HG03139 (cell line): ENCODE measurements around the gene EFCAB12.

Experiments
- ATAC-seq: cut with Tn5 transposase; IDR thresholded peaks from one replicate; pipeline ENCODE4 v1.9.1; 2021; ENCODE audit not compliant: unreplicated experiment

EFCAB12 gene

DNA sequence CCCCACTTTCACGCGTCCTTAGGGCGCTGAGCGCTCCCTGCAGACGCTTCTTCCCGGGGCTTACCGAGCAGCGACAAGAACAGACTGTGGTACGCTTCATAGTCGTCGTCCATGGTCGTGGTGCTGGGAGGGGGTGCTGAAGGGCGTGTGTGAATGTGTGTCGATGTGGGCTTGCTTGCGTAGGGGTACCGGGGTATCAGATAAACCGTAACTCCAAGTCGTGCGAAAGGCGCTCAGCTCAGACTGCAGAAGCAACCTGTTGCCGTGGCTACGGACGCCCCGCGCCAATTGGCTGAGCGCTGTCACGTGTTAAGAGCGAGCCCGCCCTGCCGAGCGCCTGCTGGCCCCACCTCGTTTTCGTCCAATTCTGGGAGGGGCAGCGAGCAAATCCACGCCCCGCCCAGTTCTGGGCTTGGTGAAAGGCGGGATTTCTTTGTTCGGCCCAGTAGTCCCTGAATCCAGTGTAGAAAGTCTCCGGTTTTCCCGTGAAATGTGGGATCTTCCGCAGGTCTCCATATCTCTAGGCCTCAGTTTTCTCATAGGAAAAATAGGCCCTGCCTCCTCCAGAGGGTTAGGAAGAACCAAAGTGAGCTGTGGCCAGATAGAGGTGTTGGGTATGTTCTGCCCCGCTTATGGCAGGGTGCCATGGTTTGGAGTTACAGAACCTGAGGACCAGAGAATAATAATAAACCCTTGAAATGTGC lies at the start of gene EFCAB12:
Gene EFCAB12 (minus strand): TSS at position 261 of the 704 bp plus-strand sequence. CDS start 148 bp downstream, at position 113.
- ATAC-seq: peak; percentile 91

DNA sequence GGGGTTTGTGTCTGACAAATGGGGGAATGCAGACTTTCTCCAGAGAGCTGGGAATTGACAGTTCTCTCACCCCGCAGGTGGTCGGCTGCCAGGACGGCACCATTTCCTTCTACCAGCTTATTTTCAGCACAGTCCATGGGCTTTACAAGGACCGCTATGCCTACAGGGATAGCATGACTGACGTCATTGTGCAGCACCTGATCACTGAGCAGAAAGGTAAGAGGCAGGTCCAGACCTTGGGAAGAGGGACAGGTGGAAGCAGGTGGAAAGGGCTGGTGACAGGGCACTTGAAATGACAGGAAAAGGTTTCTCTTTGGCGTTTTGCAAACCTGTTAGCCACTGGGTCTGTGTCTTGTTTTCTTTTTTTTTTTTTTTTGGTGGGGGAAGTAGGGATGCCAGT lies 48.1 kb upstream of the EFCAB12 start:
- ATAC-seq: no peak

DNA sequence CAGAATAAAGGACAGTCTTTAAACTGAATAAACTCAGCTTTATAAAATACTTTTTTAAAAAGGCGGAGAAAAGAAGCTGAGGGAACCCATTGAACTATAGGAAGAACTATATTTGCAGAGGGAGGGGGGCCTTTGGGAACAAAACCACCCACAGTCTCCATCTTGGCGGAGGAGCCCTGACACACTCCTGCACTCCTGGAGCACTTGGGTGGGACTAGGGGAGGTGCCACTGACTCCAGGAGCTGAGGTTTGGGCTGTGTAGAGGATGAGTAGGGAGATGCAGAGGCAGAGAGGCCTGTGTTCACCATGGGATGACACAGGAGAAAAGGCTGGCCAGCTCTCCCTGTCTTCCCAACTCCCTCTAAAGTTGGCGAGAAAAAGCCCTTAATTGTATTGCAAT lies 47.4 kb upstream of the EFCAB12 start:
- ATAC-seq: no peak

GRCh38 chr3:129474984-129475804 lies 46.8 kb upstream of the EFCAB12 start:
- ATAC-seq: no peak

GRCh38 chr3:129473769-129474152 lies 45.3 kb upstream of the EFCAB12 start:
- ATAC-seq: no peak

DNA sequence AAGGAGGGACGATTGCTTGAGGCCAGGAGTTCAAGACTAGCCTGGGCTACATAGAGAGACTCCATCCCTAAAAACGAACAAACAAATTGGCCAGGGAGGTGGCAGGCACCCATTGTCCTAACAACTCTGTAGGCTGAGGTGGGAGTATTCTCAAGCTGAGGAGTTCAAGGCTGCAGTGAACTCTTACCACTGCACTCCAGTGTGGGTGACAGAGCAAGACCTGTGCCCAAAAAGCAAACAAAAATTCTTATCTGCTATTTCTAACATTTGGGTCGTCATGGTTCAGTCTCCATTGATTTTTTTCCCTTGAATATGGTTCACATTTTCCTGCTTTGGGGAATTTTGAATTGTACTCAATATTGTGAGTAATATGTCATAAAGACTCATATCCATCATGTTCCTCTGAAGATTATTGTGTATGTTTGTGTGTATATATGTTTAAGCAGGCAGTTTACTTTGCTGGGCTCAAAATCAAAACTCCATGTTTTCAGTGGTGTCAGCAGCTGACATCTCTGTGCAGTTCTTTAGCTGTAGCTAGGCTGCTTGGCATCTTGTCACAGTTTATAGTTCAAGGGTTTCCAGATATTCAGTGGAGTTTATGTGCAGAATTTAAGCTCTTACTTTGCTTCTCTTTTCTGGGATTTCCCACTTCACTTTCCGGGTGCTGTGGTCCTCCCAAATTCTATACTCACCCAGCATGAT lies 44.8 kb upstream of the EFCAB12 start:
- no peak for ATAC-seq

GRCh38 chr3:129470861-129471260 lies 42.4 kb upstream of the EFCAB12 start:
- no peak for ATAC-seq

- no peak for ATAC-seq
These were observed 40.6 kb upstream of the EFCAB12 start for GRCh38 chr3:129469026-129469425.

- no peak for ATAC-seq
These were observed 39.5 kb upstream of the EFCAB12 start for GRCh38 chr3:129467932-129468331.

DNA sequence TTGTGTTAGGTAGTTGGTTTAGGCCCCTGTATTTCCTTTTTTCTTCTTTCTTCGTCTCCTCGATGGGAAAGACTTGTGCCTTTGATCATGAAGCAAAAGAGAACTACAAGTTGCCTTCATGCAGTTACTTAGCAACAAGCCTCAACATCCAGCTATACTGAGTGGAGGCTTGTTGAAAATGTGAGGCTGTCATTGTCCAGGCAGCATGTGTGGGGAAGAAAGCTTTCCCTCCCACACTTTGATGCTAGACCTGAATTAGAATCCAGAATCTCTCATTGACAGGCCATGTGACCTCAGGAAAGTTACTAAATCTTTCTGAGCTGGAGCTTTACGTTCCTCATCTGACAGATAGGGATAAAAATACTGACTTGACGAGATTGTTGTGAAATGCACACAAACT lies 35.3 kb upstream of the EFCAB12 start:
- ATAC-seq: no peak

DNA sequence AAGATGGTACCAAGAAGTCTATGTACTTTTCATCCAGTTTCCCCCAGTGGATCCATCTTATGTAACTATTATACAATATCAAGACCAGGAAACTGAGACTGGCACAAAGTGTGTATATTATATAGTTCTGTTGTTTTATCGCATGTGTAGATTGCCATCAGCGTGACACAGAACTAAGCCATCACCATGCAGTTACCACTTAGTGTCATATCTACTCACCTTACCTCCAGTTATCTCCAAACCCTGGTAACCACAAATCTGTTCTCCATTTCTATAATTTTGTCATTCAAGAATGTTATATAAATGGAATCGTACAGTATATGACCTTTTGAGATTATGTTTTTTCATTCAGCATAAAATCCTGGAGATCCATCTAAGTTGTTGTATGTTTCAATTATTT lies 34.7 kb upstream of the EFCAB12 start:
- ATAC-seq: no peak

DNA sequence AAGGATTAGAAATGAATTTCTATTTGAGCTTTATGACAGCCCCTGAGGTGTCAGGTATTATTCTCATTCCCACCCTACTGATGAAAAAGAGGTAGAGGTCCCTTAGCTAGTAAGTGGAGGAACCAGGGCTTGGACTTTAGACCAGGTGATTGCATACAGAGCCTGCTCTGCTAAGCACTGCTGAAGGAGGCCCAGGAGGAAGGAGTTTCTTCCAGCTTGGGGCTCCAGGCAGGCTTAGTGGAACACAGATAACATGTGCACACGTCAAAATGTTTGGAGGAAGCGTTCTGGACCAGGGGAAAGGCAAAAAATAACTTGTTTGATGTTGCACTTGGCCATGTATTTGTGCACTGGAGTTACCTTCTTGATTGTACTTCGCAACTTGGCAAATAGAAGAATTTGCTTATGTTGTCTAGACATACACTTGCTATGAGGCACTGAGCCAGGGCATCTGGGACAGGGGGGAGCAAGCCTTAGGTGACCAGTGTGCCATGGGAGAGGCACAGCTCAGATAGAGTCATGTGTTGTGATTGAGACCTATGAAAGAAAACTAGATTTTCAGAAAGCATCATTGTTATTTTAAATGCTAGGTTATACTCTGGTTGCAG lies 34.0 kb upstream of the EFCAB12 start:
- ATAC-seq: no peak

- no peak for ATAC-seq
These were observed 33.2 kb upstream of the EFCAB12 start for GRCh38 chr3:129461461-129462146.

DNA sequence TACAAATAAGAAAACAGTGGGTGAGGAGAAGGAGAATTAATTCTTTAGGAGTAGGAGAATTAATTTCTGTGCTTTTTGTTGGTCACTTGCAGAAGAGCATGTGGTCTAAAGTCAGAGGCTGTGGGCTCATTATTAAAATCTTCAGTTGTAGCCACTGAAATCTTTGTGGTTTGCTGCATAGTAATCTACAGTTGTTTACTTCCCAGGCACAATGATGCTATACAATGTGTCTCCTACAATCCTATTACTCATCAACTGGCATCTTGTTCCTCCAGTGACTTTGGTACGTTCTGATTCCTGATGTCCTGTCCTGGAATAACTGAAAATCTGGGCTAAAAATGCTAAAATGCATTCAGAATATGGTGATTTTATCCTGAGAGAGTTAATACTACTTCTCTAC lies 32.6 kb upstream of the EFCAB12 start:
- no peak for ATAC-seq

DNA sequence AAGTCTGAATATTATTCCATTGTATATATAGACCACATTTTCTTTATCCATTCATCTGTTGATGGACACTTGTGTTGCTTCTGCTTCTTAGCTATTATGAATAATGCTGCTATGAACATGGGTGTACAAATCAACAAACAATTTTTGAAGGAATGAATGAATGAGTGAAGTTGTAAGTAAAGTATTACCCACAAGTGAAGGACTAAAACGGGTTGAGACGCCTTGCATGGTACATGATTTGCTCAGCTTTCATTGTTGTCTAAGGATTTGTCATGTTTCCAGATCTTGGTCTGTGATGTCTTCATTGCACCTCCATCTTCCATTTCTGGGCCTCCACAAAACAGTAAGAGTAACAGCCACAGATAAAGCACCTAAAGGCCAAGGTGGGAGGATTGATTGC lies 32.1 kb upstream of the EFCAB12 start:
- no peak for ATAC-seq

- no peak for ATAC-seq
These were observed 31.7 kb upstream of the EFCAB12 start for GRCh38 chr3:129460155-129460554.

- no peak for ATAC-seq
These were observed 25.3 kb upstream of the EFCAB12 start for GRCh38 chr3:129453732-129454131.

- ATAC-seq: no peak
These were observed 21.1 kb upstream of the EFCAB12 start for GRCh38 chr3:129449279-129450115.

- ATAC-seq: no peak
These were observed 19.9 kb upstream of the EFCAB12 start for GRCh38 chr3:129448186-129448895.
